Mesenchymal stem cell (in vitro differentiated cells and primary cell): Measurements from ENCODE around the gene OSBPL1A.

Experiments
- DNase-seq: peaks from one replicate; pipeline ENCODE4 v3.0.0-alpha.2; 2013
- H2AFZ ChIP-seq: one replicate; pipeline ENCODE4 v1.6.1; 2013; ENCODE audit warnings: low read depth, mild to moderate bottlenecking, control low read depth, inconsistent platforms, low read length, moderate library complexity
- H2AK5ac ChIP-seq: 2 replicates; pipeline ENCODE4 v1.6.1; 2013; ENCODE audit warnings: low read length, moderate library complexity, mild to moderate bottlenecking, inconsistent platforms; ENCODE audit not compliant: severe bottlenecking
- H2BK120ac ChIP-seq: one replicate; pipeline ENCODE4 v1.6.1; 2013; ENCODE audit warnings: low read depth, mild to moderate bottlenecking, inconsistent platforms, low read length, moderate library complexity
- H2BK12ac ChIP-seq, 2 experiments: one replicate each; pipeline ENCODE4 v1.6.1; 2013; ENCODE audit warnings: inconsistent platforms in 2 of 2, low read length in 2 of 2, mild to moderate bottlenecking in 2 of 2, moderate library complexity in 2 of 2, control low read depth in 1 of 2
- H2BK15ac ChIP-seq: one replicate; pipeline ENCODE4 v1.6.1; 2013; ENCODE audit warnings: mild to moderate bottlenecking, low read depth, inconsistent platforms; ENCODE audit not compliant: poor library complexity, severe bottlenecking
- H2BK5ac ChIP-seq: 2 replicates; pipeline ENCODE4 v1.6.1; 2013; ENCODE audit warnings: low read depth, mild to moderate bottlenecking, low read length, control low read depth, inconsistent platforms; ENCODE audit not compliant: poor library complexity, severe bottlenecking
- H3K14ac ChIP-seq, 2 experiments: one replicate each; pipeline ENCODE4 v1.6.1; 2013; ENCODE audit warnings: inconsistent platforms in 2 of 2, low read length in 2 of 2, control low read depth in 1 of 2, mild to moderate bottlenecking in 1 of 2, moderate library complexity in 1 of 2
- H3K18ac ChIP-seq, 2 experiments: one replicate each; pipeline ENCODE4 v1.6.1; 2013; ENCODE audit warnings: inconsistent platforms in 2 of 2, low read length in 2 of 2, control low read depth in 1 of 2, low read depth in 1 of 2, mild to moderate bottlenecking in 1 of 2
- H3K23ac ChIP-seq, 2 experiments: one replicate each; pipeline ENCODE4 v1.6.1; 2013; ENCODE audit warnings: inconsistent platforms in 2 of 2, low read length in 2 of 2, mild to moderate bottlenecking in 2 of 2, moderate library complexity in 2 of 2, control low read depth in 1 of 2
- H3K27ac ChIP-seq: 2 replicates; pipeline ENCODE4 v1.5.1; 2013; ENCODE audit warnings: mild to moderate bottlenecking, moderate library complexity, low read length, control low read depth, inconsistent platforms; ENCODE audit not compliant: poor library complexity, severe bottlenecking
- H3K27me3 ChIP-seq, 2 experiments: 2 replicates each; pipeline versions ENCODE4 v1.6.1 to v1.7.0; 2013; ENCODE audit warnings: low read length in 2 of 2, mild to moderate bottlenecking in 2 of 2, moderate library complexity in 2 of 2, control low read depth in 1 of 2, inconsistent platforms in 1 of 2; ENCODE audit not compliant: control insufficient read depth in 1 of 2, insufficient read depth in 1 of 2
- H3K36me3 ChIP-seq, 2 experiments: 2 replicates each; pipeline versions ENCODE4 v1.6.1 to v1.7.0; 2013; ENCODE audit warnings: low read length in 2 of 2, control low read depth in 1 of 2, inconsistent platforms in 1 of 2, low read depth in 1 of 2, mild to moderate bottlenecking in 1 of 2; ENCODE audit not compliant: insufficient read depth in 2 of 2, control insufficient read depth in 1 of 2
- H3K4ac ChIP-seq, 2 experiments: one replicate each; pipeline ENCODE4 v1.6.1; 2013; ENCODE audit warnings: inconsistent platforms in 2 of 2, low read length in 2 of 2, mild to moderate bottlenecking in 2 of 2, moderate library complexity in 2 of 2, control low read depth in 1 of 2, low read depth in 1 of 2
- H3K4me1 ChIP-seq: 2 replicates; pipeline ENCODE4 v1.6.1; 2013; ENCODE audit warnings: low read depth, low read length, control low read depth; ENCODE audit not compliant: control insufficient read depth, insufficient read depth
- H3K4me2 ChIP-seq: 2 replicates; pipeline ENCODE4 v1.6.1; 2013; ENCODE audit warnings: low read length, mild to moderate bottlenecking, inconsistent platforms; ENCODE audit not compliant: poor library complexity, severe bottlenecking
- H3K4me3 ChIP-seq, 2 experiments: 2 replicates each; pipeline versions ENCODE4 v1.5.1 to v1.7.0; 2013; ENCODE audit warnings: low read length in 2 of 2, mild to moderate bottlenecking in 2 of 2, control low read depth in 1 of 2, low read depth in 1 of 2; ENCODE audit not compliant: insufficient read depth in 1 of 2
- H3K79me1 ChIP-seq: replicated peaks from 2 replicates; pipeline ENCODE4 v1.6.1; 2013; ENCODE audit warnings: mild to moderate bottlenecking, control low read depth, low read length, inconsistent platforms; ENCODE audit not compliant: poor library complexity, severe bottlenecking
- H3K9ac ChIP-seq: 2 replicates; pipeline ENCODE4 v1.7.0; 2013; ENCODE audit warnings: mild to moderate bottlenecking, low read length, moderate library complexity
- H3K9me3 ChIP-seq: 2 replicates; pipeline ENCODE4 v1.7.0; 2013; ENCODE audit warnings: mild to moderate bottlenecking, low read length; ENCODE audit not compliant: control insufficient read depth
- H4K8ac ChIP-seq: one replicate; pipeline ENCODE4 v1.6.1; 2013; ENCODE audit warnings: inconsistent platforms, mild to moderate bottlenecking, low read length, moderate library complexity
- H4K91ac ChIP-seq: one replicate; pipeline ENCODE4 v1.6.1; 2013; ENCODE audit warnings: mild to moderate bottlenecking, low read length, inconsistent platforms
- WGBS: methylation state at CpG from one replicate; pipeline ENCODE4 v1.1.7; 2013; ENCODE audit warnings: mixed read lengths; 5-methylcytosine and 5-hydroxymethylcytosine counted together

Gene OSBPL1A

GRCh38 chr18:24400587-24400986, 3.0 kb upstream of the OSBPL1A start:
- Histone ChIP-seq H2AK5ac (no peak overlapping the region), H3K23ac (no peak overlapping the region), H3K79me1 (no peaks in the 10 kb centered on the region), H3K4me2 (no peak overlapping the region), H3K14ac (no peak overlapping the region), H2BK120ac (no peak overlapping the region), H3K9me3 (no peaks in the 10 kb centered on the region), H2AFZ (no peak overlapping the region), H3K4ac (no peak overlapping the region), H3K9ac (no peak overlapping the region), H3K18ac (no peak overlapping the region), H3K27me3 (peaks cover 0 to 1% of the 10 kb centered on the region in 2 experiments), H4K8ac (peak overlapping the region; percentile 37), H2BK15ac (no peak overlapping the region), H2BK5ac (no peak overlapping the region), H3K4me3 (no peak overlapping the region), H2BK12ac (no peak overlapping the region), H3K4me1 (peaks cover 2% of the 10 kb centered on the region), H3K27ac (no peak overlapping the region), H4K91ac (no peak overlapping the region), H3K36me3 (no peaks in the 10 kb centered on the region)
- no peak for DNase-seq
- 33% methylated on average over 1 of the region's 2 CpGs for WGBS

- Histone ChIP-seq H2AK5ac (no peak overlapping the region), H3K36me3 (no peaks in the 10 kb centered on the region), H3K79me1 (no peaks in the 10 kb centered on the region), H3K4me2 (peak overlapping the region; percentile 69), H3K18ac (no peak overlapping the region), H2BK15ac (no peak overlapping the region), H2BK12ac (no peak overlapping the region), H3K23ac (no peak overlapping the region), H3K14ac (no peak overlapping the region), H2AFZ (no peak overlapping the region), H2BK5ac (no peak overlapping the region), H2BK120ac (no peak overlapping the region), H3K27me3 (no peaks in the 10 kb centered on the region), H3K4me1 (peaks cover 4% of the 10 kb centered on the region), H4K91ac (no peak overlapping the region), H4K8ac (no peak overlapping the region), H3K9me3 (no peaks in the 10 kb centered on the region), H3K4me3 (peak overlapping the region in 1 of 2 experiments; percentile 79), H3K9ac (peak overlapping the region; percentile 89), H3K4ac (peak overlapping the region in 1 of 2 experiments; percentile 57), H3K27ac (peak overlapping the region; percentile 80)
- DNase-seq = peak; percentile 65
- 41% methylated on average over 13 of the region's 15 CpGs for WGBS
Observed at GRCh38 chr18:24398540-24398939, 916 bp upstream of the OSBPL1A start.

- peak overlapping the region; percentile 22 for H2BK120ac ChIP-seq
- H3K9me3 ChIP-seq = no peaks in the 10 kb centered on the region
- no peaks in the 10 kb centered on the region for H3K79me1 ChIP-seq
- peak; percentile 91 for DNase-seq
- H3K9ac ChIP-seq = peak overlapping the region; percentile 89
- WGBS = 2% methylated on average over 42 of the region's 50 CpGs
- peak overlapping the region; percentile 56 for H2BK15ac ChIP-seq
- no peaks in the 10 kb centered on the region for H3K27me3 ChIP-seq
- peak overlapping the region; percentile 85 for H3K4me2 ChIP-seq
- H3K23ac ChIP-seq = peak overlapping the region in 1 of 2 experiments; percentile 84
- H2AFZ ChIP-seq = peak overlapping the region; percentile 65
- no peaks in the 10 kb centered on the region for H3K36me3 ChIP-seq
- H3K14ac ChIP-seq = peak overlapping the region in 1 of 2 experiments; percentile 68
- peak overlapping the region; percentile 23 for H4K91ac ChIP-seq
- no peak overlapping the region for H3K27ac ChIP-seq
- no peak overlapping the region for H2AK5ac ChIP-seq
- peak overlapping the region; percentile 38 to 67 for H2BK12ac ChIP-seq
- peak overlapping the region; percentile 71 to 85 for H3K4ac ChIP-seq
- H4K8ac ChIP-seq = peak overlapping the region; percentile 95
- peak overlapping the region; percentile 40 for H2BK5ac ChIP-seq
- H3K18ac ChIP-seq = peak overlapping the region; percentile 59 to 88
- H3K4me3 ChIP-seq = peak overlapping the region; percentile 75 to 79
- H3K4me1 ChIP-seq = peaks cover 4% of the 10 kb centered on the region
Observed at GRCh38 chr18:24397131-24397693, 412 bp downstream of the OSBPL1A start.

DNA sequence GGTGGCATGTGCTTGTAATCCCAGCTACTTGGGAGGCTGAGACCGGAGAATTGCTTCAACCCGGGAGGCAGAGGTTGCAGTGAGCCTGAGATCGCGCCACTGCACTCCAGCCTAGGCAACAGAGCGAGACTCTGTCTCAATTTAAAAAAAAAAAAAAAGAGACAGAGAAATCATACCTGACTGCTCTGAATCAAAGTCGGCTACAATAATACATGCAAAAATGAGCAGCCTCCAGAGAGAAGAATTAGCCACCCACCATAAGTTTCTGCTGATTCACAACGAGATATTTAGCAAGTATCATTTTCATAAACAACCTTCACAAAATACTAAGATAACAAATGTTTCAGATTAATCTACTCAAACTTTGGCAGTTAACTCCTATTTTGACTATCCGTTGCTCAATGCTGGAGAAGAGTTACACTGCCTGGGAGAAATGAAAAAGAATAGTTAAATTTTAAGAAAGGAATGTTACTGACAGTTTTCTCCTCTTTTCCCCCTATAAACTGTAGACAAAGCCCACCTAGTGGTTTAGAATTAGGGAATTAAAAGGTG, 1.5 kb downstream of the OSBPL1A start:
- no peak overlapping the region for H4K91ac ChIP-seq
- no peak overlapping the region for H2BK12ac ChIP-seq
- H3K4me3 ChIP-seq = peak overlapping the region in 1 of 2 experiments; percentile 79
- H3K4me1 ChIP-seq = peaks cover 4% of the 10 kb centered on the region
- H2AK5ac ChIP-seq = no peak overlapping the region
- no peaks in the 10 kb centered on the region for H3K27me3 ChIP-seq
- peaks cover 4% of the 10 kb centered on the region for H3K79me1 ChIP-seq
- H2BK15ac ChIP-seq = no peak overlapping the region
- no peak overlapping the region for H3K14ac ChIP-seq
- H3K23ac ChIP-seq = no peak overlapping the region
- no peak overlapping the region for H2BK5ac ChIP-seq
- WGBS = 88% methylated on average over 7 of the region's 8 CpGs
- H3K9ac ChIP-seq = peak overlapping the region; percentile 89
- H3K36me3 ChIP-seq = peaks cover 0 to under 1% of the 10 kb centered on the region in 2 experiments
- no peak overlapping the region for H3K18ac ChIP-seq
- DNase-seq = no peak
- no peak overlapping the region for H3K4ac ChIP-seq
- no peak overlapping the region for H3K27ac ChIP-seq
- H2AFZ ChIP-seq = no peak overlapping the region
- H4K8ac ChIP-seq = no peak overlapping the region
- no peak overlapping the region for H3K4me2 ChIP-seq
- H2BK120ac ChIP-seq = no peak overlapping the region
- no peaks in the 10 kb centered on the region for H3K9me3 ChIP-seq
